H1 (cell line): Measurements from ENCODE around the gene DPEP2NB. TPM values are rescaled to one million over a fixed set of nuclear protein-coding genes. Genes with fewer than 3 reads are reported as not detected.

Source experiments
- BACH1 ChIP-seq: IDR thresholded peaks from 2 replicates; pipeline ENCODE4 v1.6.1; 2012; ENCODE audit warnings: low read length, improper control_type of control experiment
- CHD7 ChIP-seq: fragments of 300-600 bp; sonication (generic); IDR thresholded peaks from 2 replicates; pipeline ENCODE4 v1.7.1; 2012; ENCODE audit warnings: low read length, moderate library complexity, mild to moderate bottlenecking, inconsistent platforms; ENCODE audit not compliant: insufficient replicate concordance
- FOSL1 ChIP-seq: IDR thresholded peaks from 2 replicates; pipeline ENCODE4 v1.6.1; 2011; ENCODE audit warnings: mild to moderate bottlenecking, low read depth, low read length, moderate library complexity; ENCODE audit not compliant: insufficient read depth
- JUND ChIP-seq: IDR thresholded peaks from 2 replicates; pipeline ENCODE4 v1.6.1; 2011; ENCODE audit warnings: mild to moderate bottlenecking, improper control_type of control experiment, low read length
- KDM4A ChIP-seq: IDR thresholded peaks from one replicate; pipeline ENCODE4 v1.7.1; 2012; ENCODE audit warnings: low read depth, mild to moderate bottlenecking, moderate library complexity, low read length, inconsistent platforms; ENCODE audit not compliant: severe bottlenecking
- NANOG ChIP-seq: IDR thresholded peaks from 2 replicates; pipeline ENCODE4 v1.6.1; 2011; ENCODE audit warnings: low read length, low read depth, mild to moderate bottlenecking, inconsistent platforms; ENCODE audit not compliant: insufficient read depth, poor library complexity, severe bottlenecking
- POLR2AphosphoS5 ChIP-seq: IDR thresholded peaks from 2 replicates; pipeline ENCODE4 v1.6.1; 2011; ENCODE audit warnings: low read depth, low read length
- RAD21 ChIP-seq, 2 experiments: IDR thresholded peaks in 1 of 2; conservative IDR thresholded peaks in 1 of 2; 2 replicates each; pipeline ENCODE4 v1.6.1; 2011; ENCODE audit warnings: low read depth in 2 of 2, low read length in 2 of 2, improper control_type of control experiment in 1 of 2, inconsistent platforms in 1 of 2, mild to moderate bottlenecking in 1 of 2, moderate library complexity in 1 of 2
- SP4 ChIP-seq: IDR thresholded peaks from 2 replicates; pipeline ENCODE4 v1.6.1; 2012; ENCODE audit warnings: low read length, inconsistent platforms
- TAF1 ChIP-seq: IDR thresholded peaks from 2 replicates; pipeline ENCODE4 v1.6.1; 2011; ENCODE audit warnings: mild to moderate bottlenecking, low read depth, low read length
- polyA plus RNA-seq, 7 experiments: library from polyadenylated mRNA; depleted of rRNA in 3 of 7; stranded (reverse) in 5 of 7; unstranded in 2 of 7; fragments of >200 nt in 5 of 7; fragments of 200-250 nt in 2 of 7; gene quantifications; 1 replicate in 5 of 7; 2 replicates in 1 of 7; 4 replicates in 1 of 7; pipeline versions ENCODE4 v1.2.1 to v1.2.3, GENCODE V29; 2011 to 2013; ENCODE audit warnings: missing spikeins in 2 of 7, mixed read lengths in 2 of 7
- total RNA-seq: library from RNA; stranded (reverse); fragmentation: NEBNext Ultra II Directional; extraction: Animal tissue kit (Norgen Biotek cat#: 25700); gene quantifications from 2 replicates; pipeline ENCODE4 v1.2.1, GENCODE V29; 2021

DPEP2NB gene
- total and polyA plus RNA-seq, 2 of the 8 experiments (the other 6 are each of a cell fraction or from before 2014, with no cell fraction given): not detected

- TF ChIP-seq CHD7: no peak
- 0 out of 2 replicates have a peak, but pooled peaks have one; percentile 10 for TF ChIP-seq JUND
- peak; percentile 99 for TF ChIP-seq POLR2AphosphoS5
- no peak for TF ChIP-seq FOSL1
- TF ChIP-seq RAD21 (IDR thresholded peaks at IDR 0.05 in 1 of 2, conservative IDR thresholded peaks at IDR 0.05 in 1 of 2; ENCODE audit: low read depth in 2 of 2, low read length in 2 of 2): no peak; a peak in 1 of 4 replicates
- no peak for TF ChIP-seq SP4
- peak; percentile 7 for TF ChIP-seq NANOG
- TF ChIP-seq TAF1: peak; percentile 99
- 0 out of 2 replicates have a peak, but pooled peaks have one; percentile 3 for TF ChIP-seq BACH1
- TF ChIP-seq KDM4A: peak; percentile 100
Observed at GRCh38 chr16:68022728-68023537, 7.2 kb upstream of the DPEP2NB start, which contains the start of the genes DDX28 and DUS2 (continued).
